ENCODE results near the gene DUOX1.

DUOX1 gene

GRCh38 chr15:45155739-45156138, 25.9 kb downstream of the DUOX1 start:
- peaks cover 9% of the 10 kb centered on the region for H3K4me1 Mint-ChIP-seq (ENCODE audit: low read depth)
- no peaks in the 10 kb centered on the region for H3K9me3 Mint-ChIP-seq
- H3K4me3 Mint-ChIP-seq, result no peak overlapping the region
- peaks cover 16% of the 10 kb centered on the region for H3K36me3 Mint-ChIP-seq (ENCODE audit: low read depth)
- no peak for DNase-seq
- no peak overlapping the region for H3K27ac Mint-ChIP-seq
- H3K27me3 Mint-ChIP-seq, result no peaks in the 10 kb centered on the region

GRCh38 chr15:45156744-45157455, 27.1 kb downstream of the DUOX1 start:
- Mint-ChIP-seq H3K27me3 (no peaks in the 10 kb centered on the region), H3K4me1 (ENCODE audit: low read depth) (peaks cover 9% of the 10 kb centered on the region), H3K9me3 (no peaks in the 10 kb centered on the region), H3K36me3 (ENCODE audit: low read depth) (peaks cover 10% of the 10 kb centered on the region), H3K27ac (peak overlapping the region; percentile 4), H3K4me3 (no peak overlapping the region)
- no peak for DNase-seq

GRCh38 chr15:45157974-45158373, 28.2 kb downstream of the DUOX1 start:
- Mint-ChIP-seq H3K4me1 (ENCODE audit: low read depth) (peaks cover 9% of the 10 kb centered on the region), H3K4me3 (no peak overlapping the region), H3K36me3 (ENCODE audit: low read depth) (peaks cover 2% of the 10 kb centered on the region), H3K27ac (no peak overlapping the region), H3K9me3 (no peaks in the 10 kb centered on the region), H3K27me3 (no peaks in the 10 kb centered on the region)
- no peak for DNase-seq

- H3K27ac Mint-ChIP-seq, result no peak overlapping the region
- H3K36me3 Mint-ChIP-seq (ENCODE audit: low read depth), result peaks cover 2% of the 10 kb centered on the region
- no peaks in the 10 kb centered on the region for H3K9me3 Mint-ChIP-seq
- H3K27me3 Mint-ChIP-seq, result no peaks in the 10 kb centered on the region
- no peak overlapping the region for H3K4me3 Mint-ChIP-seq
- peaks cover 22% of the 10 kb centered on the region for H3K4me1 Mint-ChIP-seq (ENCODE audit: low read depth)
- no peak for DNase-seq
Observed at GRCh38 chr15:45161666-45162065, 31.9 kb downstream of the DUOX1 start.

- H3K9me3 Mint-ChIP-seq, result no peaks in the 10 kb centered on the region
- no peak overlapping the region for H3K27ac Mint-ChIP-seq
- peaks cover 4% of the 10 kb centered on the region for H3K36me3 Mint-ChIP-seq (ENCODE audit: low read depth)
- H3K4me1 Mint-ChIP-seq (ENCODE audit: low read depth), result peaks cover 16% of the 10 kb centered on the region
- DNase-seq, result peak; percentile 74
- no peaks in the 10 kb centered on the region for H3K27me3 Mint-ChIP-seq
- no peak overlapping the region for H3K4me3 Mint-ChIP-seq
Observed at GRCh38 chr15:45162771-45163507, 33.1 kb downstream of the DUOX1 start.

GRCh38 chr15:45163508-45163856, 33.7 kb downstream of the DUOX1 start:
- H3K4me3 Mint-ChIP-seq, result no peak overlapping the region
- peaks cover 4% of the 10 kb centered on the region for H3K36me3 Mint-ChIP-seq (ENCODE audit: low read depth)
- no peak overlapping the region for H3K27ac Mint-ChIP-seq
- H3K27me3 Mint-ChIP-seq, result no peaks in the 10 kb centered on the region
- H3K4me1 Mint-ChIP-seq (ENCODE audit: low read depth), result peaks cover 14% of the 10 kb centered on the region
- DNase-seq, result no peak
- no peaks in the 10 kb centered on the region for H3K9me3 Mint-ChIP-seq

- Mint-ChIP-seq H3K27ac (peak overlapping the region; percentile 41), H3K36me3 (ENCODE audit: low read depth) (peaks cover 4% of the 10 kb centered on the region), H3K4me3 (peak overlapping the region; percentile 74), H3K27me3 (no peaks in the 10 kb centered on the region), H3K9me3 (no peaks in the 10 kb centered on the region), H3K4me1 (ENCODE audit: low read depth) (peaks cover 13% of the 10 kb centered on the region)
- no peak for DNase-seq
Observed at GRCh38 chr15:45164914-45165313, 35.1 kb downstream of the DUOX1 start.

- Mint-ChIP-seq H3K27me3 (no peaks in the 10 kb centered on the region), H3K27ac (peak overlapping the region; percentile 92), H3K4me3 (peak overlapping the region; percentile 74), H3K4me1 (ENCODE audit: low read depth) (peaks cover 13% of the 10 kb centered on the region), H3K36me3 (ENCODE audit: low read depth) (peaks cover 4% of the 10 kb centered on the region), H3K9me3 (no peaks in the 10 kb centered on the region)
- no peak for DNase-seq
Observed at GRCh38 chr15:45165536-45165935, 35.7 kb downstream of the DUOX1 start.

- peak; percentile 88 for DNase-seq
- Mint-ChIP-seq H3K27ac (peak overlapping the region; percentile 80), H3K4me1 (ENCODE audit: low read depth) (peaks cover 13% of the 10 kb centered on the region), H3K9me3 (no peaks in the 10 kb centered on the region), H3K36me3 (ENCODE audit: low read depth) (peaks cover 7% of the 10 kb centered on the region), H3K4me3 (peak overlapping the region; percentile 69), H3K27me3 (no peaks in the 10 kb centered on the region)
Observed at GRCh38 chr15:45166834-45167630, 37.2 kb downstream of the DUOX1 start.

- Mint-ChIP-seq H3K27me3 (no peaks in the 10 kb centered on the region), H3K4me1 (ENCODE audit: low read depth) (peaks cover 13% of the 10 kb centered on the region), H3K27ac (peak overlapping the region; percentile 80), H3K36me3 (ENCODE audit: low read depth) (peaks cover 7% of the 10 kb centered on the region), H3K9me3 (no peaks in the 10 kb centered on the region), H3K4me3 (peak overlapping the region; percentile 69)
- no peak for DNase-seq
Observed at GRCh38 chr15:45167631-45168205, 37.9 kb downstream of the DUOX1 start.

- H3K4me1 Mint-ChIP-seq (ENCODE audit: low read depth), result peaks cover 13% of the 10 kb centered on the region
- DNase-seq, result no peak
- no peaks in the 10 kb centered on the region for H3K9me3 Mint-ChIP-seq
- no peaks in the 10 kb centered on the region for H3K27me3 Mint-ChIP-seq
- H3K27ac Mint-ChIP-seq, result no peak overlapping the region
- H3K4me3 Mint-ChIP-seq, result no peak overlapping the region
- H3K36me3 Mint-ChIP-seq (ENCODE audit: low read depth), result peaks cover 7% of the 10 kb centered on the region
Observed at GRCh38 chr15:45168286-45168685, 38.5 kb downstream of the DUOX1 start.

GRCh38 chr15:45168751-45169551, 39.2 kb downstream of the DUOX1 start:
- Mint-ChIP-seq H3K4me3 (peak overlapping the region; percentile 18), H3K27ac (peak overlapping the region; percentile 57)

GRCh38 chr15:45169608-45170480, 40.0 kb downstream of the DUOX1 start:
- Mint-ChIP-seq H3K4me1 (ENCODE audit: low read depth) (peaks cover 13% of the 10 kb centered on the region), H3K9me3 (no peaks in the 10 kb centered on the region), H3K4me3 (no peak overlapping the region), H3K36me3 (ENCODE audit: low read depth) (peaks cover 9% of the 10 kb centered on the region), H3K27me3 (no peaks in the 10 kb centered on the region), H3K27ac (no peak overlapping the region)
- DNase-seq, result no peak

More at GRCh38 chr15:45168751-45169551, 39.2 kb downstream of the DUOX1 start:
- Mint-ChIP-seq H3K4me1 (ENCODE audit: low read depth) (peaks cover 13% of the 10 kb centered on the region), H3K9me3 (no peaks in the 10 kb centered on the region), H3K36me3 (ENCODE audit: low read depth) (peaks cover 9% of the 10 kb centered on the region), H3K27me3 (no peaks in the 10 kb centered on the region)
- DNase-seq, result no peak
